ENCODE results near the gene RTP5. TPM values are rescaled to one million over a fixed set of nuclear protein-coding genes. Genes with fewer than 3 reads are reported as not detected.

The RTP5 gene
- polyA plus RNA-seq, 4 donors = not detected

GRCh38 chr2:241843321-241844065 lies 26.0 kb upstream of the RTP5 start:
- no peak for DNase-seq (ENCODE audit: low read depth in 4 of 4, low spot score in 3 of 4)

DNA sequence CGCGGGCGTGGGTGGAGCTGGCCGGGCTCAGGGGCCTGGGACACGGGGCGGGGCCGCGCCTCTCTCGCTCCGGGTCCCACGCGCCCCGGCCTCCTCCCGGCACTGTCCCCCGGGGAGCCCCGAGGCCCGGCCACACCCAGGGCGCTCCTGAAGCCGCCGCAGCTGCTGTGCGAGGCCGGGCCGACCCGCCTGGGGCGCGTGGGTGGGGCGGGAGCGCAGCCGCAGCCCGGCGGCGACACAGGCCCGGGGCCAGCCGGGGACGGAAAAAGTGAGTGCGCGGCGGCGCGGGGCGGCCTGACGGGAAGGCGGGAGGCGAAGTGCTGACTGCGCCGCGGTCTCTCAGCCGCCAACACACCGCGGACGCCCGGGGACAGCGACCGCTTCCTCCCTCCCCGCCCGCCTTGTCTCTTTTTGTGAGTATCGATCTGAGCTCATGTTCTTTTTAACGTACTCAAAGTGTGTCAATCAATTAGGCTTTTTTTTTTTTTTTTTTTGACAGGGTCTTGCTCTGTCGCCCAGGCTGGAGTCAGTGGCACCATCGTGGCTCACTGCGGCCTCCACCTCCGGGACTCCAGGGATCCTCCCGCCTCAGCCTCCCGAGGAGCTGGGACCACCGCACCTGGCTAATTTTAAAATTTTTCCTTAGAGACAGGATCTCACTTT lies 25.3 kb upstream of the RTP5 start:
- peak in 2 of 4 donors; percentile 50 to 56 for DNase-seq (ENCODE audit: low read depth in 4 of 4, low spot score in 3 of 4)

DNA sequence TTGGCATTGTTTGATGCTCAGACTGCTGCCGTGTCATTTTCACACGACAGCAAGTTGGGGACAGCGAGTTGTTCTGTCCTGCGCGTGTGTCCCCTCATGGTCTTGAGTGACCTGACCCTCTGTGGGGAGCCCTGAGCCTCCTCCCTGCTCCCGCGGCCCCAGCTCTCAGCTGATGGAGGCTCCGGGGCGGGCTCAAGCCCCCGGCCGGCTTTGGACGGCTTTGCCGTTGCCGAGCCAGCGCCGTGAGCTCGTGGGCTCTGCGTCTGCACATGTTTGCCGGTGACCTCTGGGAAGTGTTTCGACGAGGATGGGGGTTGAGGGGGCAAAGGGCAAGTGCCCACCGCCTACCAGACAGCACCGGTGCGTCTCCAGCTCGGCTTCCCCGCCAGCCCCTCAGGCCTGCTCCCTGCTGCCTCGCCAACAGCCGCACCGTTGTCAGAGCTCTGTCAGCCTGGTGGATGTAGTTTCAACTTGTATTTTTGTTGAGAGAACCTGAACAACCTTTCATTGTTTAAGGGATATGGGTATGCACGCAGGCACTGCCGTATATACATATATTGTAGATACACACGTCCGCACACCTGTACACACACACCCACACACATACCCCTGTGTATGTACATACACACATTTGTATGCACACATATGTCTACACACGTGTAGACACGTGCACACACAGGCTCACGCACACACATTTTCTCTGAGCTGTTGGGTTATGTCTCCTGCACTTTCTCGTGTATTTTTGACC lies 24.5 kb upstream of the RTP5 start:
- DNase-seq (ENCODE audit: low read depth in 4 of 4, low spot score in 3 of 4) = no peak

DNA sequence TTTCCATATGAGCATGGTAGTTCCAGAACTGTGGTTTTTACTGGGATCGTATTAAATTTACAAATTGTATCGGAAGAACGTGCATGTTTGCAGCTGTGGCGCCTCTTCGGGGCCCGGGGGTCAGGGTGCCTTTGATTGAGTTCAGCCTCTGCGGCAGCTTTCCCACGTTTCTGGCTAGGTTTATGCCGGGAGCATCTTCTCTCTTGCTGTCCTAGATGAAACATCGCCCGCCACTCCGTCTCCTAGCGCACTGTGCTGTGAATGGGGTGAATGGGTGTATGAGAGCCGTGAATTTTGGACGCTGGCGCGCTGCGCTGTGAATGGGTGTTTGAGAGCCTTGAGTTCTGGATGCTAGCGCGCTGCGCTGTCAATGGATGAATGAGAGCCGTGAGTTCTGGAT lies 23.1 kb upstream of the RTP5 start:
- DNase-seq (ENCODE audit: low read depth in 4 of 4, low spot score in 3 of 4) = no peak

DNA sequence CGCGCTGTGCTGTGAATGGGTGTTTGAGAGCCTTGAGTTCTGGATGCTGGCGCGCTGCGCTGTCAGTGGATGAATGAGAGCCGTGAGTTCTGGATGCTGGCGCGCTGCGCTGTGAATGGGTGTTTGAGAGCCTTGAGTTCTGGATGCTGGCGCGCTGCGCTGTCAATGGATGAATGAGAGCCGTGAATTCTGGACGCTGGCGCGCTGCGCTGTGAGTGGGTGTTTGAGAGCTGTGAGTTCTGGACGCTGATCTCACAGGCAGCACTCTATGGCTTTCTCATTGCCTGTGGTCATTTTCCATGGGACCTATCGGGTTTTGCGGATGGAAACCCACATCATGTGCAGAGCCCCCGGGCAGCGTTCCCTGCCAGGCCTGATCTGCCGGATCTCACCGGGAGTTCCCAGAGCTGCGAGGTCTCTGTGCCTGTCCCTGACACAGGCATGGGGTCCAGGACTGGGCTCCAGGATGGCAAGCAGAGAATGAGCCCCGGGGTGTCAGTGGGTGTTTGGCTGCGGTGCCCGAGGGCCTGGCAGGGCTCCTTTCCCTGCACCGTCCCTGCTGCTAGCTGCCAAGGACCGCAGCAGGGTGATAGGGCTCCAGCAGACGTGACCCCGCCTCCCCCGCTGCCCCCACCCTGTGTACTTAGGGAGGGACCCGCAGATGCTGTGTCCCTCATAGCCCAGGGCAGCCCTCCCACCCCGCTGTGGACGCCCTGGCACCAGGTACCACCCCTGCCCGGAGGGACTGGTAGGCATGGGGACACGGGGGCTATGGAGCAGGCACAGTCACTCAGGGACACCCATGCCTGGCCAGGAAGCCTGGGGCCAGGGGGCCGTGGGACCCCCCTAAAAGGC lies 20.5 kb upstream of the RTP5 start:
- no peak for DNase-seq (ENCODE audit: low read depth in 4 of 4, low spot score in 3 of 4)

DNA sequence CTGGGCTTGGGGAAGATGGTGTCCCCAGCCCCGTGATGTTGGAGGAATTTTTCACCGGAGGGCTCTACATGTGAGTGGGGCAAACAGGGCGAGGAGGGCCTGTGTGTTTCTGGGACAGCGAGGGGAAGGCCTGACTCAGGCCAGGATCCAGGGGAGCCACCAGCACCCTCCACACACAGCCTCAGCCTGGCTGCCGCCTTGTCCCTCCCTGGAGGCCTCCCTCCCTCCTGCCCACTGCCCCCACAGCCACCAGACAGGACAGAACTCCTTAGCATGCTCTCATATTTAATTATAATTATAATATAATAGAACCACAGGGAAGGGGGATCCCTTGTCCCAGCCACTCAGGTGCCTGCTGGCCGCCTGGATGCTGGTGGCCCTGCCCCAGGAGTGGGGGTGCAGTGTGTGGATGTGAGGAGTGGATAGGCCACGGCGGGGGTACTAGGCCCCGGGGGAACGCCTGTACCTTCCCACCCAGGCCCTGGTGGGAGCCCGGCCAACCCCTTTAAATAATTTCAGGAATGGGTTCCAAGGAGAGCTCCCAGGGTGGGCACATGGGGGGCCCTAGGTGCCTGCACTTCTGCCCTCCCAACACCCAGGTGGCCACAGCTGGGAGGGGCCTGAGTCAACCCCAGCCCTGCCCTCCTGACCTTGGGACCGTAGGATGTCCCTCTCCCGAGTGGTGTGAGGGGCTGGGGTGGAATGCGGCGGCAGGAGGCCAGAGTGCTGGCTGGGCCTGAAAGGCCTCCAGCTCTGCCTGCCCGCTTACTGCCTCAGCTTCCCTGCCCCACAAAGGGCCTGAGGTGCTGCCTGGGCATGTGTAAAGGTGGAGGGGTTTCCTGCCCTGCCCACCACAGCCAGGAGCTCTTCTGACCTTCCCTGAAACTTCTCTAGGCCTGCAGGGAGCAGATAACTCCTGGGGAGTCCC lies 19.6 kb upstream of the RTP5 start:
- DNase-seq (ENCODE audit: low read depth in 4 of 4, low spot score in 3 of 4) = no peak

GRCh38 chr2:241850544-241851324 lies 18.8 kb upstream of the RTP5 start:
- no peak for DNase-seq (ENCODE audit: low read depth in 4 of 4, low spot score in 3 of 4)

DNA sequence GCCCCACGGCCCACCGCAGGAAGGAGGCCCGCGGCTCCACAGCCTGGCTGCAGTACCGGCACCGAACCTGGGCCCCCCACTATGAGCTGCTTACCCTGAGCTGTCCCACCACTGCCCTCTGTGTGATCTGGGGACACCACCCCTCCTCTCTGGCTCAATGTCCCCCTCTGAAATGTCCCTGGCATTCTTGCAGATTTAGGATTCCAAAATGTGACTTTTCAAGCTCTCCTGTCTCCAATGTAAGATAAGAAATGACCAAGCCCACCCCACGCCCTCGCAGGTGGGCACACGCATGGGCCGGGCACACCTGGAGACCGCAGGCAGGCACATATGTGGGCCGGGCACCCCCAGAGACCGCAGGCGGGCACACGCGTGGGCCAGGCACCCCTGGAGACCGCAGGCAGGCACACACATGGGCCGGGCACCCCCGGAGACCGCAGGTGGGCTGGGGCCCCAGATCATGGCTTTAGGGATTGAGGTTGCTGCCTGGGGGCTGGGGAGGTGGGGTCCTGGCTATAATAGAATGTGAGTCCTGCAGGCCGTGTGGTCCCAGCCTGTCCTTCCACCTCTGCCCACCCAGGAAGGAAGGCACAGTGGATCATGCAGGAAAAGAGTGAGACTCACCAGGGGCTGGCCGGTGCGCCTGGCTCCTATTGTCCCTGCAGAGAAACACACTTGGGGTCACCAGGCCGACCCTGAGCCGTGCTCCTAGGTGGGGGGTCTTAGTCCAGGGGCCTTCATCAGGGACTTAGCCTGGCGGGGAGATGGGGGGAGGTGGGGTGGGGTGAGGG lies 18.0 kb upstream of the RTP5 start:
- DNase-seq (ENCODE audit: low read depth in 4 of 4, low spot score in 3 of 4) = no peak

GRCh38 chr2:241852116-241852980 lies 17.2 kb upstream of the RTP5 start:
- DNase-seq (ENCODE audit: low read depth in 4 of 4, low spot score in 3 of 4) = no peak

GRCh38 chr2:241852981-241853631 lies 16.4 kb upstream of the RTP5 start:
- DNase-seq (ENCODE audit: low read depth in 4 of 4, low spot score in 3 of 4) = no peak

GRCh38 chr2:241853651-241854341 lies 15.7 kb upstream of the RTP5 start:
- no peak for DNase-seq (ENCODE audit: low read depth in 4 of 4, low spot score in 3 of 4)

GRCh38 chr2:241854342-241855244 lies 14.9 kb upstream of the RTP5 start:
- no peak for DNase-seq (ENCODE audit: low read depth in 4 of 4, low spot score in 3 of 4)

DNA sequence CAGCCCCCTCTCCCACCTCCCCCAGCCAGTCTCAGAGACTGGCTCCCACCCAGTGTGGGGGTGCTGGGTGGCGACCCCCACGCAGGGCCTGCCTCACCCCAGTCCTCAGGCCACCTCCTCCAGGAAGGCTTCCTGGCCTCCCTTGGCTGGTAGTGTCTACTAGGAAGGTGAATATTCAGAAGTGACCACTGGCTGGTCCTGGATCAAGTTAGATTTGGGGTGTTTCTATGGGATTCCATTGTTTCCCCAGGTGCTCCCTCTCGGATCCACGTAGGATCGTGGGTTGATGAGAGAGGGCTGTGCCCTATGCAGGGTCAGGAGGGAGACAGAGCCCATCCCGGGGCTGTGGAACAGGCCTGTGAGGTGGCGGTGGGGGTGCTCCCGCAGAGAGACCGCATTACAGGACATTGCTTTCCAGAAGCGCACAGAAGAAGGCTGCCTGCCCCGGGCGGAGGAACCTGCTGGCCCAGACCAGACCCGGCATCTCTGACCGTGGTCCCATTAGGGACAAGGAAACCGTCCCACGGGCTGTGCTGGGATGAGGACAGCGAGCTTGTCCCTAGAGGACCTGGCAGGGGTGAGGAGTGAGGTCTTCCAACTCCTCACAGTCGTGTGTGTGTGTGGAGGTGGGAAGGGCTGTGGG lies 14.2 kb upstream of the RTP5 start:
- DNase-seq (ENCODE audit: low read depth in 4 of 4, low spot score in 3 of 4) = no peak

- no peak for DNase-seq (ENCODE audit: low read depth in 4 of 4, low spot score in 3 of 4)
Observed at GRCh38 chr2:241855888-241856422, 13.6 kb upstream of the RTP5 start.

All from right renal pelvis (tissue), 4 donors.